ENCODE results near the gene CAMK2B.

The CAMK2B gene

GRCh38 chr7:44247868-44248651, 77.3 kb downstream of the CAMK2B start:
- Histone ChIP-seq H3K4me1 (ENCODE audit: control insufficient read depth, insufficient read depth, low read length, poor library complexity, severe bottlenecking) (no peaks in the 10 kb centered on the region), H3K27ac (ENCODE audit: insufficient read depth, low read length, poor library complexity, severe bottlenecking) (no peak overlapping the region), H3K4me3 (ENCODE audit: insufficient read depth, low read depth, low read length, poor library complexity, severe bottlenecking) (no peak overlapping the region), H3K36me3 (ENCODE audit: control insufficient read depth, insufficient read depth, low read length) (no peaks in the 10 kb centered on the region), H3K27me3 (replicated peaks; ENCODE audit: control insufficient read depth, insufficient read depth, low read length, poor library complexity, severe bottlenecking) (no peaks in the 10 kb centered on the region), H3K9me3 (ENCODE audit: control insufficient read depth, low read length) (no peaks in the 10 kb centered on the region)
- no peak for DNase-seq

GRCh38 chr7:44246396-44247113, 78.8 kb downstream of the CAMK2B start:
- DNase-seq, result no peak
- Histone ChIP-seq H3K4me1 (ENCODE audit: control insufficient read depth, insufficient read depth, low read length, poor library complexity, severe bottlenecking) (no peaks in the 10 kb centered on the region), H3K27ac (ENCODE audit: insufficient read depth, low read length, poor library complexity, severe bottlenecking) (no peak overlapping the region), H3K9me3 (ENCODE audit: control insufficient read depth, low read length) (no peaks in the 10 kb centered on the region), H3K36me3 (ENCODE audit: control insufficient read depth, insufficient read depth, low read length) (no peaks in the 10 kb centered on the region), H3K27me3 (replicated peaks; ENCODE audit: control insufficient read depth, insufficient read depth, low read length, poor library complexity, severe bottlenecking) (no peaks in the 10 kb centered on the region), H3K4me3 (ENCODE audit: insufficient read depth, low read depth, low read length, poor library complexity, severe bottlenecking) (no peak overlapping the region)

GRCh38 chr7:44244282-44244681, 81.1 kb downstream of the CAMK2B start:
- Histone ChIP-seq H3K36me3 (ENCODE audit: control insufficient read depth, insufficient read depth, low read length) (no peaks in the 10 kb centered on the region), H3K27me3 (replicated peaks; ENCODE audit: control insufficient read depth, insufficient read depth, low read length, poor library complexity, severe bottlenecking) (no peaks in the 10 kb centered on the region), H3K4me3 (ENCODE audit: insufficient read depth, low read depth, low read length, poor library complexity, severe bottlenecking) (no peak overlapping the region), H3K4me1 (ENCODE audit: control insufficient read depth, insufficient read depth, low read length, poor library complexity, severe bottlenecking) (peaks cover 6% of the 10 kb centered on the region), H3K27ac (ENCODE audit: insufficient read depth, low read length, poor library complexity, severe bottlenecking) (no peak overlapping the region), H3K9me3 (ENCODE audit: control insufficient read depth, low read length) (no peaks in the 10 kb centered on the region)
- no peak for DNase-seq

- DNase-seq, result no peak
- no peak overlapping the region for H3K27ac ChIP-seq (ENCODE audit: insufficient read depth, low read length, poor library complexity, severe bottlenecking)
- no peaks in the 10 kb centered on the region for H3K9me3 ChIP-seq (ENCODE audit: control insufficient read depth, low read length)
- H3K4me1 ChIP-seq (ENCODE audit: control insufficient read depth, insufficient read depth, low read length, poor library complexity, severe bottlenecking), result peaks cover 6% of the 10 kb centered on the region
- no peaks in the 10 kb centered on the region for H3K36me3 ChIP-seq (ENCODE audit: control insufficient read depth, insufficient read depth, low read length)
- H3K4me3 ChIP-seq (ENCODE audit: insufficient read depth, low read depth, low read length, poor library complexity, severe bottlenecking), result no peak overlapping the region
- H3K27me3 ChIP-seq (replicated peaks; ENCODE audit: control insufficient read depth, insufficient read depth, low read length, poor library complexity, severe bottlenecking), result no peaks in the 10 kb centered on the region
Observed at GRCh38 chr7:44242091-44242490, 83.3 kb downstream of the CAMK2B start.

- Histone ChIP-seq H3K27me3 (replicated peaks; ENCODE audit: control insufficient read depth, insufficient read depth, low read length, poor library complexity, severe bottlenecking) (no peaks in the 10 kb centered on the region), H3K27ac (ENCODE audit: insufficient read depth, low read length, poor library complexity, severe bottlenecking) (no peak overlapping the region), H3K9me3 (ENCODE audit: control insufficient read depth, low read length) (no peaks in the 10 kb centered on the region), H3K4me1 (ENCODE audit: control insufficient read depth, insufficient read depth, low read length, poor library complexity, severe bottlenecking) (peaks cover 6% of the 10 kb centered on the region), H3K36me3 (ENCODE audit: control insufficient read depth, insufficient read depth, low read length) (no peaks in the 10 kb centered on the region), H3K4me3 (ENCODE audit: insufficient read depth, low read depth, low read length, poor library complexity, severe bottlenecking) (no peak overlapping the region)
- DNase-seq, result peak; percentile 23 to 27 (median 25)
Observed at GRCh38 chr7:44240983-44241510, 84.3 kb downstream of the CAMK2B start.

- Histone ChIP-seq H3K4me1 (ENCODE audit: control insufficient read depth, insufficient read depth, low read length, poor library complexity, severe bottlenecking) (peaks cover 6% of the 10 kb centered on the region), H3K36me3 (ENCODE audit: control insufficient read depth, insufficient read depth, low read length) (no peaks in the 10 kb centered on the region), H3K27me3 (replicated peaks; ENCODE audit: control insufficient read depth, insufficient read depth, low read length, poor library complexity, severe bottlenecking) (no peaks in the 10 kb centered on the region), H3K9me3 (ENCODE audit: control insufficient read depth, low read length) (no peaks in the 10 kb centered on the region), H3K27ac (ENCODE audit: insufficient read depth, low read length, poor library complexity, severe bottlenecking) (no peak overlapping the region), H3K4me3 (ENCODE audit: insufficient read depth, low read depth, low read length, poor library complexity, severe bottlenecking) (no peak overlapping the region)
- no peak for DNase-seq
Observed at GRCh38 chr7:44240376-44240775, 85.0 kb downstream of the CAMK2B start.

GRCh38 chr7:44239361-44239760, 86.0 kb downstream of the CAMK2B start:
- Histone ChIP-seq H3K36me3 (ENCODE audit: control insufficient read depth, insufficient read depth, low read length) (no peaks in the 10 kb centered on the region), H3K4me3 (ENCODE audit: insufficient read depth, low read depth, low read length, poor library complexity, severe bottlenecking) (no peak overlapping the region), H3K27ac (ENCODE audit: insufficient read depth, low read length, poor library complexity, severe bottlenecking) (no peak overlapping the region), H3K9me3 (ENCODE audit: control insufficient read depth, low read length) (no peaks in the 10 kb centered on the region), H3K4me1 (ENCODE audit: control insufficient read depth, insufficient read depth, low read length, poor library complexity, severe bottlenecking) (peaks cover 6% of the 10 kb centered on the region), H3K27me3 (replicated peaks; ENCODE audit: control insufficient read depth, insufficient read depth, low read length, poor library complexity, severe bottlenecking) (no peaks in the 10 kb centered on the region)
- DNase-seq, result no peak

- Histone ChIP-seq H3K27ac (ENCODE audit: insufficient read depth, low read length, poor library complexity, severe bottlenecking) (no peak overlapping the region), H3K4me1 (ENCODE audit: control insufficient read depth, insufficient read depth, low read length, poor library complexity, severe bottlenecking) (peaks cover 6% of the 10 kb centered on the region), H3K9me3 (ENCODE audit: control insufficient read depth, low read length) (no peaks in the 10 kb centered on the region), H3K27me3 (replicated peaks; ENCODE audit: control insufficient read depth, insufficient read depth, low read length, poor library complexity, severe bottlenecking) (no peaks in the 10 kb centered on the region), H3K36me3 (ENCODE audit: control insufficient read depth, insufficient read depth, low read length) (no peaks in the 10 kb centered on the region), H3K4me3 (ENCODE audit: insufficient read depth, low read depth, low read length, poor library complexity, severe bottlenecking) (no peak overlapping the region)
- no peak for DNase-seq
Observed at GRCh38 chr7:44238116-44238695, 87.2 kb downstream of the CAMK2B start.

- H3K27me3 ChIP-seq (replicated peaks; ENCODE audit: control insufficient read depth, insufficient read depth, low read length, poor library complexity, severe bottlenecking), result no peaks in the 10 kb centered on the region
- no peak overlapping the region for H3K27ac ChIP-seq (ENCODE audit: insufficient read depth, low read length, poor library complexity, severe bottlenecking)
- no peak for DNase-seq
- no peaks in the 10 kb centered on the region for H3K36me3 ChIP-seq (ENCODE audit: control insufficient read depth, insufficient read depth, low read length)
- no peak overlapping the region for H3K4me3 ChIP-seq (ENCODE audit: insufficient read depth, low read depth, low read length, poor library complexity, severe bottlenecking)
- H3K9me3 ChIP-seq (ENCODE audit: control insufficient read depth, low read length), result no peaks in the 10 kb centered on the region
- H3K4me1 ChIP-seq (ENCODE audit: control insufficient read depth, insufficient read depth, low read length, poor library complexity, severe bottlenecking), result peaks cover 6% of the 10 kb centered on the region
Observed at GRCh38 chr7:44237696-44238095, 87.7 kb downstream of the CAMK2B start.

GRCh38 chr7:44236333-44236728, 89.1 kb downstream of the CAMK2B start:
- H3K9me3 ChIP-seq (ENCODE audit: control insufficient read depth, low read length), result no peaks in the 10 kb centered on the region

More at GRCh38 chr7:44236333-44236728, 89.1 kb downstream of the CAMK2B start:
- no peaks in the 10 kb centered on the region for H3K36me3 ChIP-seq (ENCODE audit: control insufficient read depth, insufficient read depth, low read length)
- no peak for DNase-seq
- no peaks in the 10 kb centered on the region for H3K27me3 ChIP-seq (replicated peaks; ENCODE audit: control insufficient read depth, insufficient read depth, low read length, poor library complexity, severe bottlenecking)
- no peak overlapping the region for H3K4me3 ChIP-seq (ENCODE audit: insufficient read depth, low read depth, low read length, poor library complexity, severe bottlenecking)
- H3K4me1 ChIP-seq (ENCODE audit: control insufficient read depth, insufficient read depth, low read length, poor library complexity, severe bottlenecking), result peaks cover 6% of the 10 kb centered on the region
- no peak overlapping the region for H3K27ac ChIP-seq (ENCODE audit: insufficient read depth, low read length, poor library complexity, severe bottlenecking)

Data from effector memory CD4-positive, alpha-beta T cell (primary cell).